ENCODE measurements around the gene ANKAR. TPM values are rescaled to one million over a fixed set of nuclear protein-coding genes. Genes with fewer than 3 reads are reported as not detected.

Gene ANKAR
- total and polyA plus RNA-seq, 2 of the 8 experiments (the other 6 are each of a cell fraction or from before 2014, with no cell fraction given): 0.56 to 1.7 TPM

DNA sequence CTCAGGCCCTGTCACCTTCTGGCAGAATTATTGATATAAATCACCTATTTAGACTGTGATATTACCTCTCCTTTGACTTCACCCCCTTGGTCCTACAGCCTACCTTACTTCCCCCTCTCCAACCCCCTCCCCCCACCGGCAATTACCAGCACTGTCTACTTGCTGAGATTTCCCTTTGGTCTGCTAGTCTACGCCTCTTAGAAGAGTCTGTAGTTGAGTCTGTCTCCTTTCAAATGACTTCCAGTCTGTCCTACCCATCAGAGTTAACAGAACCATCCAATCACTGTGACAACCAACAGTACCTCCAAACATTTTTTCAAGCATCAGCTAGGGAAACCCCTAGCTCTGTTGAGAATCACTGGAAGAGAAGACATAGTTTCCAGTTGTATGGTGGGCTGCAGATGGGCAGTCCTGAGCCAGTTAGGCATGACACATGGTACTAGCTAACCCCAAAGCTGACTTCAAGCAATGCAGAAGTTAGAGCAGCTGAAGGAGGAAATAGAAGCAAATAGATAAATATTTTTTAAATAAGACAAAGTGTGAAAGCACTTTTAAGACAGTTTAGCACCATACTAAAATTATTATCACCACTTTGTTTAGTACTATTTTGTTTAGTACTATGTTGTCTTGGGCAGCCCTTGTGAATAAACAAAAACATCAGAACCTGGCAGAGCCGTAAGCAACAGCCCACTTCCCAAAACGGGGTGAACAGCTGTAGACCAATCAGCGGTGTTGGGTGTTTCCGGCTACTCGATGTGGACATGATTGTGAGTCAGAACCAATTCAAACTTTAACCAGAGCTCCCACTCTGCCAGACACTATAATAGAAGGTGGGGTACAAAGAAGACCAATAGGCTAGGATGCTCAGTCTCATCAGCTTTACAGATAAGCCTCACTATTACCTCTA is 15.9 kb upstream of the ANKAR start (continued):
- TF ChIP-seq JUND (IDR thresholded peaks at IDR 0.05; ENCODE audit: low read length) (no peak), TAF1 (IDR thresholded peaks at IDR 0.05; ENCODE audit: low read depth, low read length) (no peak), KDM1A (IDR thresholded peaks at IDR 0.05; ENCODE audit: borderline replicate concordance, low read length) (no peak), CHD7 (IDR thresholded peaks at IDR 0.05; ENCODE audit: insufficient replicate concordance, low read length) (no peak)
- TF ChIP-seq, protein P1, sequence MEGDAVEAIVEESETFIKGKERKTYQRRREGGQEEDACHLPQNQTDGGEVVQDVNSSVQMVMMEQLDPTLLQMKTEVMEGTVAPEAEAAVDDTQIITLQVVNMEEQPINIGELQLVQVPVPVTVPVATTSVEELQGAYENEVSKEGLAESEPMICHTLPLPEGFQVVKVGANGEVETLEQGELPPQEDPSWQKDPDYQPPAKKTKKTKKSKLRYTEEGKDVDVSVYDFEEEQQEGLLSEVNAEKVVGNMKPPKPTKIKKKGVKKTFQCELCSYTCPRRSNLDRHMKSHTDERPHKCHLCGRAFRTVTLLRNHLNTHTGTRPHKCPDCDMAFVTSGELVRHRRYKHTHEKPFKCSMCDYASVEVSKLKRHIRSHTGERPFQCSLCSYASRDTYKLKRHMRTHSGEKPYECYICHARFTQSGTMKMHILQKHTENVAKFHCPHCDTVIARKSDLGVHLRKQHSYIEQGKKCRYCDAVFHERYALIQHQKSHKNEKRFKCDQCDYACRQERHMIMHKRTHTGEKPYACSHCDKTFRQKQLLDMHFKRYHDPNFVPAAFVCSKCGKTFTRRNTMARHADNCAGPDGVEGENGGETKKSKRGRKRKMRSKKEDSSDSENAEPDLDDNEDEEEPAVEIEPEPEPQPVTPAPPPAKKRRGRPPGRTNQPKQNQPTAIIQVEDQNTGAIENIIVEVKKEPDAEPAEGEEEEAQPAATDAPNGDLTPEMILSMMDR (IDR thresholded peaks at IDR 0.05; ENCODE audit: control extremely low read depth in 1 of 3, insufficient read depth in 1 of 3, low read depth in 1 of 3, low read length in 3 of 3): no peak
